ENCODE results near the gene RUBCNL. TPM values are rescaled to one million over a fixed set of nuclear protein-coding genes. Genes with fewer than 3 reads are reported as not detected.

The RUBCNL gene
- total RNA-seq, 2 experiments from 2014 or later, result 352 to 383 TPM

DNA sequence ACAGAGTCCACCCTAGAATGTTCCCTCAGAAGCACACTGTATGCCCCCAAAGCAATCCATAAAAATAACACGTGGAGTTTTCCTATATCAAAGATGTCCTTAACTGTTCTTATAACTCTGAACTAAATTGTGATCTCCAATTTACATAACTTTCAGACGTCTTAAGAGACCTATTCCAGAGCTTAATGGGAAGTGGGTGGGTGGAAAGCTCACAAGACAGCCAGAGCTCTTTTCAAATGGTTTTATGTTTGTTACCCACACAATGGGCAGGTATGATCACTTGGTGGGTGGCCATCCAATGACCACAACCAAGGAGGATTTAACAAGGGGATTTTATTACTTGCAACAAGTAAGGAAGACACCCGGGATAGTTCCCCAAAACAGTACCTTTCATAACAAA, 93.6 kb downstream of the RUBCNL start:
- no peak overlapping the region for H3K4me2 ChIP-seq (ENCODE audit: low read length)
- no peaks in the 10 kb centered on the region for H3K9me3 ChIP-seq (ENCODE audit: low read length)
- H3K9me2 ChIP-seq (ENCODE audit: insufficient read depth, low read length), result no peaks in the 10 kb centered on the region
- H2AFZ ChIP-seq (ENCODE audit: low read length), result no peak overlapping the region
- H3K27ac ChIP-seq (ENCODE audit: low read depth, low read length, poor library complexity, severe bottlenecking), result no peak overlapping the region
- H4K20me1 ChIP-seq (ENCODE audit: insufficient read depth, low read length), result no peaks in the 10 kb centered on the region
- no TSS peak for BruUV-seq (replicated peaks)
- TF ChIP-seq EZH2phosphoT487 (IDR thresholded peaks at IDR 0.05; ENCODE audit: borderline replicate concordance, low read depth, low read length), result no peak
- TF ChIP-seq, protein P1, sequence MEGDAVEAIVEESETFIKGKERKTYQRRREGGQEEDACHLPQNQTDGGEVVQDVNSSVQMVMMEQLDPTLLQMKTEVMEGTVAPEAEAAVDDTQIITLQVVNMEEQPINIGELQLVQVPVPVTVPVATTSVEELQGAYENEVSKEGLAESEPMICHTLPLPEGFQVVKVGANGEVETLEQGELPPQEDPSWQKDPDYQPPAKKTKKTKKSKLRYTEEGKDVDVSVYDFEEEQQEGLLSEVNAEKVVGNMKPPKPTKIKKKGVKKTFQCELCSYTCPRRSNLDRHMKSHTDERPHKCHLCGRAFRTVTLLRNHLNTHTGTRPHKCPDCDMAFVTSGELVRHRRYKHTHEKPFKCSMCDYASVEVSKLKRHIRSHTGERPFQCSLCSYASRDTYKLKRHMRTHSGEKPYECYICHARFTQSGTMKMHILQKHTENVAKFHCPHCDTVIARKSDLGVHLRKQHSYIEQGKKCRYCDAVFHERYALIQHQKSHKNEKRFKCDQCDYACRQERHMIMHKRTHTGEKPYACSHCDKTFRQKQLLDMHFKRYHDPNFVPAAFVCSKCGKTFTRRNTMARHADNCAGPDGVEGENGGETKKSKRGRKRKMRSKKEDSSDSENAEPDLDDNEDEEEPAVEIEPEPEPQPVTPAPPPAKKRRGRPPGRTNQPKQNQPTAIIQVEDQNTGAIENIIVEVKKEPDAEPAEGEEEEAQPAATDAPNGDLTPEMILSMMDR (conservative IDR thresholded peaks at IDR 0.05; ENCODE audit: low read length), result no peak
- no peaks in the 10 kb centered on the region for H3K79me2 ChIP-seq (ENCODE audit: insufficient read depth, low read depth, low read length)
- no peaks in the 10 kb centered on the region for H3K36me3 ChIP-seq (ENCODE audit: insufficient read depth, low read length)
- peaks cover 16% of the 10 kb centered on the region for H3K4me1 ChIP-seq (ENCODE audit: insufficient read depth, low read length, poor library complexity, severe bottlenecking)
- DNase-seq (ENCODE audit: low spot score), result no peak
- no peak overlapping the region for H3K4me3 ChIP-seq (ENCODE audit: low read depth, low read length, poor library complexity, severe bottlenecking)
- POLR2A ChIA-PET, result interaction anchor here (0.6 to 1.5 kb wide), 2 partner anchors 15 to 19 kb away, joined by 3 read pairs; no protein-coding TSS in a partner anchor
- intact Hi-C loops (cut with micrococcal nuclease; ENCODE audit: unreplicated experiment), result no loop called here
- CTCF ChIA-PET (ENCODE audit: unreplicated experiment), result no interaction called here

Small RNAs within 50 kb of the gene (small RNA-seq; reads per million reads assigned to genes)
- gene RNU2-6P (71.3 reads per million, percentile 99 among the genes with 10 or more reads in this experiment), gene RNU6-68P (not detected)

Other genes with a start within 250 kb of the RUBCNL start
- 292 and 319 TPM in 2 replicates for gene LCP1, start 205.1 kb downstream of the RUBCNL start, total RNA-seq (2014; rRNA removed; shearing (Covaris generic))
- 546 and 565 TPM in 2 replicates for gene LCP1, start 205.1 kb downstream of the RUBCNL start, total RNA-seq (2022)
- not detected in 2 replicates for gene LRRC63, start 175.3 kb downstream of the RUBCNL start, total RNA-seq (2014; rRNA removed; shearing (Covaris generic))
- not detected in 2 replicates for gene LRRC63, start 175.3 kb downstream of the RUBCNL start, total RNA-seq (2022)
- 14.9 and 16.7 TPM in 2 replicates for gene LRCH1, start 165.9 kb upstream of the RUBCNL start, total RNA-seq (2014; rRNA removed; shearing (Covaris generic))
- 27.8 and 35.7 TPM in 2 replicates for gene LRCH1, start 165.9 kb upstream of the RUBCNL start, total RNA-seq (2022)